ENCODE data around the gene RHEBL1. TPM values are rescaled to one million over a fixed set of nuclear protein-coding genes. Genes with fewer than 3 reads are reported as not detected.

RHEBL1 gene
- total and polyA plus RNA-seq, 2 experiments from 2014 or later: 0.65 to 0.86 TPM

GRCh38 chr12:49089821-49090773 is 20.3 kb upstream of the RHEBL1 start:
- in situ Hi-C loops (cut with MboI): loop anchor here (10.0 kb wide), 1 partner anchor 145 kb away; no protein-coding TSS in a partner anchor
- no peaks in the 10 kb centered on the region for H3K9me2 ChIP-seq (ENCODE audit: insufficient read depth)
- no peaks in the 10 kb centered on the region for H3K9me3 ChIP-seq (ENCODE audit: low read depth)
- H3K27me3 ChIP-seq (replicated peaks; ENCODE audit: insufficient read depth): peaks cover 14% of the 10 kb centered on the region
- H4K20me1 ChIP-seq (ENCODE audit: insufficient read depth): no peaks in the 10 kb centered on the region
- no peaks in the 10 kb centered on the region for H3K36me3 ChIP-seq (ENCODE audit: low read depth)
- peak; percentile 73 for DNase-seq
- peak overlapping the region; percentile 87 for H3K4me2 ChIP-seq (ENCODE audit: unreplicated experiment)
- WGBS, 2 experiments (ENCODE audit: low coverage in 1 of 2, low lambda C conversion rate in 2 of 2, missing lambda C conversion rate in 2 of 2): 2 to 3% methylated on average over 82 to 87 of the region's 88 CpGs
- H3K79me2 ChIP-seq (ENCODE audit: insufficient read depth): no peaks in the 10 kb centered on the region
- H3K4me1 ChIP-seq (ENCODE audit: insufficient read depth): peaks cover 23% of the 10 kb centered on the region; the same call in 1 of the 2 replicates
- H2AFZ ChIP-seq: peak overlapping the region; percentile 75
- no peak overlapping the region for H3K27ac ChIP-seq
- peaks cover 15% of the 10 kb centered on the region for H3F3A ChIP-seq (ENCODE audit: insufficient read depth)
- no peak overlapping the region for H3K9ac ChIP-seq
- no peak for TF ChIP-seq EZH2phosphoT487 (IDR thresholded peaks at IDR 0.05; ENCODE audit: insufficient read depth, low read depth)
- no peak for TF ChIP-seq EZH2 (IDR thresholded peaks at IDR 0.05; ENCODE audit: insufficient read depth, poor library complexity, severe bottlenecking)
- peak overlapping the region; percentile 61 for H3K4me3 ChIP-seq

- H3K4me1 ChIP-seq (ENCODE audit: insufficient read depth): peaks cover 19% of the 10 kb centered on the region; the same call in 1 of the 2 replicates
- H3K9me2 ChIP-seq (ENCODE audit: insufficient read depth): no peaks in the 10 kb centered on the region
- H3F3A ChIP-seq (ENCODE audit: insufficient read depth): peaks cover 13% of the 10 kb centered on the region
- no peak overlapping the region for H3K4me2 ChIP-seq (ENCODE audit: unreplicated experiment)
- H3K9me3 ChIP-seq (ENCODE audit: low read depth): no peaks in the 10 kb centered on the region
- in situ Hi-C loops (cut with MboI): no loop called here
- H3K27me3 ChIP-seq (replicated peaks; ENCODE audit: insufficient read depth): peaks cover 9% of the 10 kb centered on the region; the same call in 1 of the 2 replicates
- no peak for TF ChIP-seq EZH2 (IDR thresholded peaks at IDR 0.05; ENCODE audit: insufficient read depth, poor library complexity, severe bottlenecking)
- no peak for TF ChIP-seq EZH2phosphoT487 (IDR thresholded peaks at IDR 0.05; ENCODE audit: insufficient read depth, low read depth)
- DNase-seq: no peak
- H3K27ac ChIP-seq: no peak overlapping the region
- H3K79me2 ChIP-seq (ENCODE audit: insufficient read depth): no peaks in the 10 kb centered on the region
- H3K9ac ChIP-seq: no peak overlapping the region
- no peak overlapping the region for H3K4me3 ChIP-seq
- no peak overlapping the region for H2AFZ ChIP-seq
- H3K36me3 ChIP-seq (ENCODE audit: low read depth): no peaks in the 10 kb centered on the region
- 51 to 52% methylated on average over 6 of the region's 6 CpGs for WGBS, 2 experiments (ENCODE audit: low coverage in 1 of 2, low lambda C conversion rate in 2 of 2, missing lambda C conversion rate in 2 of 2)
- no peaks in the 10 kb centered on the region for H4K20me1 ChIP-seq (ENCODE audit: insufficient read depth)
Observed at GRCh38 chr12:49088932-49089330, 19.2 kb upstream of the RHEBL1 start.

- H3K9me2 ChIP-seq (ENCODE audit: insufficient read depth): no peaks in the 10 kb centered on the region
- no peaks in the 10 kb centered on the region for H3K79me2 ChIP-seq (ENCODE audit: insufficient read depth)
- 8% methylated on average over 18 of the region's 18 CpGs for WGBS, 2 experiments (ENCODE audit: low coverage in 1 of 2, low lambda C conversion rate in 2 of 2, missing lambda C conversion rate in 2 of 2)
- in situ Hi-C loops (cut with MboI): no loop called here
- H3F3A ChIP-seq (ENCODE audit: insufficient read depth): peaks cover 13% of the 10 kb centered on the region
- no peak overlapping the region for H3K4me3 ChIP-seq
- H3K27ac ChIP-seq: no peak overlapping the region
- peaks cover 19% of the 10 kb centered on the region; the same call in 1 of the 2 replicates for H3K4me1 ChIP-seq (ENCODE audit: insufficient read depth)
- no peak overlapping the region for H3K4me2 ChIP-seq (ENCODE audit: unreplicated experiment)
- no peak overlapping the region for H3K9ac ChIP-seq
- peak; percentile 88 for DNase-seq
- no peaks in the 10 kb centered on the region for H4K20me1 ChIP-seq (ENCODE audit: insufficient read depth)
- H3K36me3 ChIP-seq (ENCODE audit: low read depth): no peaks in the 10 kb centered on the region
- H3K27me3 ChIP-seq (replicated peaks; ENCODE audit: insufficient read depth): 0 out of 2 replicates have a peak, but pooled peaks cover 3% of the 10 kb centered on the region
- no peak for TF ChIP-seq EZH2phosphoT487 (IDR thresholded peaks at IDR 0.05; ENCODE audit: insufficient read depth, low read depth)
- TF ChIP-seq EZH2 (IDR thresholded peaks at IDR 0.05; ENCODE audit: insufficient read depth, poor library complexity, severe bottlenecking): no peak
- H3K9me3 ChIP-seq (ENCODE audit: low read depth): no peaks in the 10 kb centered on the region
- peak overlapping the region; percentile 36; the same call in 1 of the 2 replicates for H2AFZ ChIP-seq
Observed at GRCh38 chr12:49088150-49088931, 18.6 kb upstream of the RHEBL1 start.

- Histone ChIP-seq H3K27ac (no peak overlapping the region), H3K4me3 (no peak overlapping the region), H3K36me3 (ENCODE audit: low read depth) (no peaks in the 10 kb centered on the region), H4K20me1 (ENCODE audit: insufficient read depth) (no peaks in the 10 kb centered on the region), H3F3A (ENCODE audit: insufficient read depth) (peaks cover 13% of the 10 kb centered on the region), H3K9ac (no peak overlapping the region), H3K79me2 (ENCODE audit: insufficient read depth) (no peaks in the 10 kb centered on the region), H3K27me3 (replicated peaks; ENCODE audit: insufficient read depth) (no peaks in the 10 kb centered on the region), H3K4me1 (ENCODE audit: insufficient read depth) (0 out of 2 replicates have a peak, but pooled peaks cover 9% of the 10 kb centered on the region), H3K9me2 (ENCODE audit: insufficient read depth) (no peaks in the 10 kb centered on the region), H3K9me3 (ENCODE audit: low read depth) (no peaks in the 10 kb centered on the region), H3K4me2 (ENCODE audit: unreplicated experiment) (no peak overlapping the region), H2AFZ (peak overlapping the region; percentile 48; the same call in 1 of the 2 replicates)
- no peak for TF ChIP-seq EZH2 (IDR thresholded peaks at IDR 0.05; ENCODE audit: insufficient read depth, poor library complexity, severe bottlenecking)
- no peak for TF ChIP-seq EZH2phosphoT487 (IDR thresholded peaks at IDR 0.05; ENCODE audit: insufficient read depth, low read depth)
- 31 to 40% methylated on average over 3 of the region's 3 CpGs for WGBS, 2 experiments (ENCODE audit: low coverage in 1 of 2, low lambda C conversion rate in 2 of 2, missing lambda C conversion rate in 2 of 2)
- DNase-seq: peak; percentile 78
- in situ Hi-C loops (cut with MboI): no loop called here
Observed at GRCh38 chr12:49086116-49086515, 16.3 kb upstream of the RHEBL1 start.

All from GM23248 (cell line).